HG02623 (cell line): ENCODE data around the gene RAD51AP1.

Experiments
- ATAC-seq: cut with Tn5 transposase; IDR thresholded peaks from one replicate; pipeline ENCODE4 v1.9.1; 2021; ENCODE audit warnings: moderate library complexity; ENCODE audit not compliant: unreplicated experiment

Gene RAD51AP1

GRCh38 chr12:4588916-4589315 lies 50.2 kb downstream of the RAD51AP1 start:
- ATAC-seq = no peak

- no peak for ATAC-seq
Measured at GRCh38 chr12:4589941-4590340, 51.3 kb downstream of the RAD51AP1 start.

- no peak for ATAC-seq
Measured at GRCh38 chr12:4591180-4591687, 52.5 kb downstream of the RAD51AP1 start.

- ATAC-seq = no peak
Measured at GRCh38 chr12:4595881-4596280, 57.2 kb downstream of the RAD51AP1 start.

GRCh38 chr12:4603421-4603820 lies 64.7 kb downstream of the RAD51AP1 start:
- ATAC-seq = no peak

GRCh38 chr12:4603946-4604345 lies 65.3 kb downstream of the RAD51AP1 start:
- ATAC-seq = no peak

GRCh38 chr12:4604684-4605193 lies 66.0 kb downstream of the RAD51AP1 start:
- ATAC-seq = peak; percentile 92

- ATAC-seq = no peak
Measured at GRCh38 chr12:4607056-4607455, 68.4 kb downstream of the RAD51AP1 start.

- no peak for ATAC-seq
Measured at GRCh38 chr12:4609071-4609470, 70.4 kb downstream of the RAD51AP1 start.
